Loucy (cell line): ENCODE measurements around the gene NOBOX.

Source experiments
- EZH2phosphoT487 ChIP-seq: fragments of 200-600 bp; IDR thresholded peaks from 2 replicates; pipeline ENCODE4 v1.6.1; 2018; ENCODE audit warnings: antibody characterized with exemption, mild to moderate bottlenecking, moderate library complexity, borderline replicate concordance
- TF ChIP-seq, protein P1 (sequence below): fragments of 200-600 bp; sonication (generic); conservative IDR thresholded peaks from 2 replicates; pipeline ENCODE4 v1.5.1; 2014; ENCODE audit warnings: mild to moderate bottlenecking, antibody characterized with exemption, low read length

DNA sequence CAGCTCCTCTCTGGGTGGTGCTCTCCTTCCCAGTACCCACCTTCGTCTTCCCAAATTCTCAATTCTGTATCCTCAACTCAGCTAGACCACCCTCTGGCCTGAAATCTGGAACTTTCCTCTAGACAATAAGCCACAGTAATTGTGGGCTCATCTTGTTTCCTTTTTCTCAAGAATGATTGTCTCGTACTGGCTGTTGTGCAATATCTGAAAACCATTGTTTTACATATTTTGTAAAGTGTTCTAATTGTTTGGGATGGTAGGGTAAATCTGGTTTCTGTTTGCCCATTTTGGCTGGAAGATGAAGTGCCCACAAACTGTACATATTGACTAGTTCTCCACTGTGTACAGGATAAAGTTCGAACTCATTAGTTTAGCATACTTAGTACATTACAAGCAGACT is 11.3 kb upstream of the NOBOX start:
- TF ChIP-seq, protein P1, sequence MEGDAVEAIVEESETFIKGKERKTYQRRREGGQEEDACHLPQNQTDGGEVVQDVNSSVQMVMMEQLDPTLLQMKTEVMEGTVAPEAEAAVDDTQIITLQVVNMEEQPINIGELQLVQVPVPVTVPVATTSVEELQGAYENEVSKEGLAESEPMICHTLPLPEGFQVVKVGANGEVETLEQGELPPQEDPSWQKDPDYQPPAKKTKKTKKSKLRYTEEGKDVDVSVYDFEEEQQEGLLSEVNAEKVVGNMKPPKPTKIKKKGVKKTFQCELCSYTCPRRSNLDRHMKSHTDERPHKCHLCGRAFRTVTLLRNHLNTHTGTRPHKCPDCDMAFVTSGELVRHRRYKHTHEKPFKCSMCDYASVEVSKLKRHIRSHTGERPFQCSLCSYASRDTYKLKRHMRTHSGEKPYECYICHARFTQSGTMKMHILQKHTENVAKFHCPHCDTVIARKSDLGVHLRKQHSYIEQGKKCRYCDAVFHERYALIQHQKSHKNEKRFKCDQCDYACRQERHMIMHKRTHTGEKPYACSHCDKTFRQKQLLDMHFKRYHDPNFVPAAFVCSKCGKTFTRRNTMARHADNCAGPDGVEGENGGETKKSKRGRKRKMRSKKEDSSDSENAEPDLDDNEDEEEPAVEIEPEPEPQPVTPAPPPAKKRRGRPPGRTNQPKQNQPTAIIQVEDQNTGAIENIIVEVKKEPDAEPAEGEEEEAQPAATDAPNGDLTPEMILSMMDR = no peak
- no peak for TF ChIP-seq EZH2phosphoT487
